H9 (cell line): Measurements from ENCODE around the gene ZNF584. TPM values are rescaled to one million over a fixed set of nuclear protein-coding genes. Genes with fewer than 3 reads are reported as not detected.
A peak's percentile ranks its signal among the peaks of the same experiment; 100 is the strongest.

Source experiments
- DNase-seq: peaks from one replicate; pipeline ENCODE4 v3.0.0-alpha.2; 2017
- H2AFZ ChIP-seq: one replicate; pipeline ENCODE4 v1.6.1; 2013; ENCODE audit warnings: mild to moderate bottlenecking, low read length, control low read depth, moderate library complexity
- H2AK5ac ChIP-seq: 2 replicates; pipeline ENCODE4 v1.6.1; 2013; ENCODE audit warnings: low read length, control low read depth, mixed read lengths; ENCODE audit not compliant: insufficient read length
- H2BK120ac ChIP-seq: one replicate; pipeline ENCODE4 v1.6.1; 2013; ENCODE audit warnings: low read depth, mild to moderate bottlenecking, low read length, control low read depth, inconsistent platforms; ENCODE audit not compliant: poor library complexity, severe bottlenecking
- H2BK12ac ChIP-seq: 2 replicates; pipeline ENCODE4 v1.6.1; 2013; ENCODE audit warnings: low read length, control low read depth, mixed read lengths, low read depth; ENCODE audit not compliant: insufficient read length
- H2BK15ac ChIP-seq: 2 replicates; pipeline ENCODE4 v1.6.1; 2013; ENCODE audit warnings: low read depth, low read length, control low read depth
- H2BK20ac ChIP-seq: one replicate; pipeline ENCODE4 v1.6.1; 2013; ENCODE audit warnings: low read depth, mild to moderate bottlenecking, low read length, control low read depth, inconsistent platforms; ENCODE audit not compliant: poor library complexity, severe bottlenecking
- H2BK5ac ChIP-seq: 2 replicates; pipeline ENCODE4 v1.6.1; 2013; ENCODE audit warnings: low read length, control low read depth, mixed read lengths; ENCODE audit not compliant: insufficient read length
- H3K14ac ChIP-seq: 2 replicates; pipeline ENCODE4 v1.6.1; 2013; ENCODE audit warnings: low read length, control low read depth; ENCODE audit not compliant: insufficient read depth
- H3K18ac ChIP-seq: 2 replicates; pipeline ENCODE4 v1.6.1; 2013; ENCODE audit warnings: low read depth, mild to moderate bottlenecking, mixed read lengths, low read length, control low read depth; ENCODE audit not compliant: insufficient read length
- H3K23ac ChIP-seq: 2 replicates; pipeline ENCODE4 v1.6.1; 2013; ENCODE audit warnings: low read length, control low read depth, mixed read lengths, low read depth; ENCODE audit not compliant: insufficient read length
- H3K23me2 ChIP-seq: 2 replicates; pipeline ENCODE4 v1.6.1; 2013; ENCODE audit warnings: low read depth, mild to moderate bottlenecking, mixed read lengths, low read length, control low read depth; ENCODE audit not compliant: insufficient read length, poor library complexity, severe bottlenecking
- H3K27ac ChIP-seq: 2 replicates; pipeline ENCODE4 v1.5.1; 2013; ENCODE audit warnings: low read length, control low read depth, mixed read lengths, low read depth; ENCODE audit not compliant: insufficient read length
- H3K27me3 ChIP-seq: 2 replicates; pipeline ENCODE4 v1.6.1; 2013; ENCODE audit warnings: low read length, control low read depth, inconsistent platforms; ENCODE audit not compliant: insufficient read depth
- H3K4ac ChIP-seq: 2 replicates; pipeline ENCODE4 v1.6.1; 2013; ENCODE audit warnings: low read depth, mild to moderate bottlenecking, control low read depth, inconsistent platforms, low read length, moderate library complexity
- H3K4me1 ChIP-seq: 2 replicates; pipeline ENCODE4 v1.6.1; 2013; ENCODE audit warnings: low read length, control low read depth, inconsistent platforms; ENCODE audit not compliant: insufficient read depth
- H3K4me2 ChIP-seq: 2 replicates; pipeline ENCODE4 v1.6.1; 2013; ENCODE audit warnings: low read length, control low read depth, mixed read lengths; ENCODE audit not compliant: insufficient read length, insufficient read depth
- H3K56ac ChIP-seq: 2 replicates; pipeline ENCODE4 v1.6.1; 2013; ENCODE audit warnings: low read depth, mild to moderate bottlenecking, mixed read lengths, low read length, control low read depth; ENCODE audit not compliant: insufficient read length
- H3K79me1 ChIP-seq: 2 replicates; pipeline ENCODE4 v1.6.1; 2013; ENCODE audit warnings: low read depth, mild to moderate bottlenecking, moderate library complexity, low read length, control low read depth, inconsistent platforms; ENCODE audit not compliant: insufficient read depth, poor library complexity, severe bottlenecking
- H3K79me2 ChIP-seq: 2 replicates; pipeline ENCODE4 v1.6.1; 2013; ENCODE audit warnings: low read length, control low read depth, inconsistent platforms; ENCODE audit not compliant: insufficient read depth
- H3K9ac ChIP-seq: 2 replicates; pipeline ENCODE4 v1.6.1; 2013; ENCODE audit warnings: low read length, control low read depth, mixed read lengths; ENCODE audit not compliant: insufficient read length; ENCODE audit errors: extremely low read depth
- H3K9me3 ChIP-seq: one replicate; pipeline ENCODE4 v1.6.1; 2013; ENCODE audit warnings: low read depth, low read length, inconsistent platforms; ENCODE audit not compliant: control insufficient read depth
- H3T11ph ChIP-seq: one replicate; pipeline ENCODE4 v1.6.1; 2013; ENCODE audit warnings: mild to moderate bottlenecking, low read length, control low read depth, inconsistent platforms
- H4K20me1 ChIP-seq: one replicate; pipeline ENCODE4 v1.6.1; 2013; ENCODE audit not compliant: control insufficient read depth, insufficient read length, insufficient read depth
- H4K5ac ChIP-seq: 2 replicates; pipeline ENCODE4 v1.6.1; 2013; ENCODE audit warnings: low read depth, mild to moderate bottlenecking, mixed read lengths, low read length, control low read depth; ENCODE audit not compliant: insufficient read length
- H4K8ac ChIP-seq: replicated peaks from 2 replicates; pipeline ENCODE4 v1.6.1; 2013; ENCODE audit warnings: low read length, control low read depth, mixed read lengths, low read depth; ENCODE audit not compliant: insufficient read length
- H4K91ac ChIP-seq: 2 replicates; pipeline ENCODE4 v1.6.1; 2013; ENCODE audit warnings: low read depth, mild to moderate bottlenecking, moderate library complexity, mixed read lengths, low read length, control low read depth; ENCODE audit not compliant: insufficient read length
- H3K27ac Mint-ChIP-seq, 3 experiments: 2 replicates in 2 of 3; 3 replicates in 1 of 3; pipeline ENCODE4 v1.8.0; 2020 to 2021; ENCODE audit warnings: mixed read lengths in 3 of 3, mild to moderate bottlenecking in 1 of 3, moderate library complexity in 1 of 3
- H3K27me3 Mint-ChIP-seq: 2 replicates; pipeline ENCODE4 v1.8.0; 2021; ENCODE audit warnings: low read depth, mild to moderate bottlenecking, moderate library complexity, mixed read lengths
- H3K36me3 Mint-ChIP-seq, 3 experiments: 2 replicates in 2 of 3; 3 replicates in 1 of 3; pipeline ENCODE4 v1.8.0; 2020 to 2021; ENCODE audit warnings: low read depth in 3 of 3, mixed read lengths in 3 of 3; ENCODE audit not compliant: insufficient read depth in 1 of 3
- H3K4me1 Mint-ChIP-seq, 2 experiments: 2 replicates each; pipeline ENCODE4 v1.8.0; 2020; ENCODE audit warnings: mixed read lengths in 2 of 2
- H3K4me3 Mint-ChIP-seq, 2 experiments: 2 replicates in 1 of 2; 3 replicates in 1 of 2; pipeline ENCODE4 v1.8.0; 2020 to 2021; ENCODE audit warnings: mild to moderate bottlenecking in 2 of 2, mixed read lengths in 2 of 2, moderate library complexity in 1 of 2
- H3K9me3 Mint-ChIP-seq, 2 experiments: 2 replicates in 1 of 2; 3 replicates in 1 of 2; pipeline ENCODE4 v1.8.0; 2020; ENCODE audit warnings: mild to moderate bottlenecking in 2 of 2, mixed read lengths in 2 of 2, moderate library complexity in 1 of 2
- WGBS: extraction: QIAGEN DNeasy Blood & Tissue Kit; methylation state at CpG from one replicate; pipeline ENCODE4 v1.1.7; 2013; ENCODE audit warnings: missing lambda C conversion rate, low lambda C conversion rate, mixed read lengths; ENCODE audit not compliant: insufficient read length; ENCODE audit errors: extremely low coverage; 5-methylcytosine and 5-hydroxymethylcytosine counted together
- total RNA-seq: library from RNA; stranded (reverse); gene quantifications from 2 replicates; pipeline ENCODE4 v1.2.1, GENCODE V29; 2021
- TF ChIP-seq, protein P1 (sequence below): fragments of 200-600 bp; sonication (generic); conservative IDR thresholded peaks from 3 replicates; pipeline ENCODE4 v1.8.0; 2021; ENCODE audit warnings: antibody characterized with exemption, mild to moderate bottlenecking

Gene ZNF584
- total RNA-seq, 1 experiment from 2014 or later = 7.4 TPM

DNA sequence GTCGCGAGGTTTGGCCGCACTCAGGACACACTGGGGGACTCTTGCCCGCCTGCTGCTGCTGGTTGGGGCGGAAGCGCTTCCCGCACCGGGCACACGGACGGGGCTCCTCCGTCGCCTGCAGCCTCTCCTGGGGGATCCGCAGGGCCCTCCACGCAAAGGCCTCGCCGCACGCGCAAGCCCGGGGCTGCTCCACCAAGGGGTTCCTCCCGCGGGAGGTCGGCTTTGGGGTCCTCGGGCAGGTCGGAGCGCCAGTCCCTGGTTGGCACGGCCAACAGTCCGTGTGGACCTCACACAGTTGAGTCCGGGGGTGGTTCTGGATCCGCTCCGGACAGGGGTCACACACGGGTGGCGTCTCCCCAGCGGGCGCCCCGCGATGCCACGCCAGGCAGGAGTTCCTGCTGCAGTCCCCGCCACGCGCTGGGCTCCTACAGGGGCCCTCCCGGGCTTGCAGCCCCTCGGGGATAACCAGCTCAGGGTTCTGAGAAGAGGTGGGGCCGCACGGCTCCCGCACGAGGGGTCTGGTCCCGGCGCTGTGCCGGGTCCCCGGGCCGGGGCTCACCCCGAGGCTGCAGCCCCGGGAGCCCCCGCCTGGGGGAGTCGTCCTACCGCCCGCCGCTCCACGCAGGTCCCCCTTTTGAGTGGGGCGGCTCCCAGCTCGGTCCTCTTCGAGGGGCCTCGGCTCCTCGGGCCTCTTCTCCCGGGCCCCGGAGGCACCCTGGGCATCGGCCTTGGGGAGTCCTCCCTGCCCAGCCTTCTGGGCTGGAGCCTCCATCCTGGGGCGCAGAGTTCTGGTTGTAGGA lies 39.7 kb upstream of the ZNF584 start:
- Mint-ChIP-seq H3K9me3 (no peaks in the 10 kb centered on the region), H3K4me1 (no peaks in the 10 kb centered on the region), H3K27ac (no peak overlapping the region), H3K27me3 (no peaks in the 10 kb centered on the region), H3K4me3 (no peak overlapping the region), H3K36me3 (peaks cover 0 to 5% (median 0%) of the 10 kb centered on the region in 3 experiments; a peak in 2 of 7 replicates)
- TF ChIP-seq, protein P1, sequence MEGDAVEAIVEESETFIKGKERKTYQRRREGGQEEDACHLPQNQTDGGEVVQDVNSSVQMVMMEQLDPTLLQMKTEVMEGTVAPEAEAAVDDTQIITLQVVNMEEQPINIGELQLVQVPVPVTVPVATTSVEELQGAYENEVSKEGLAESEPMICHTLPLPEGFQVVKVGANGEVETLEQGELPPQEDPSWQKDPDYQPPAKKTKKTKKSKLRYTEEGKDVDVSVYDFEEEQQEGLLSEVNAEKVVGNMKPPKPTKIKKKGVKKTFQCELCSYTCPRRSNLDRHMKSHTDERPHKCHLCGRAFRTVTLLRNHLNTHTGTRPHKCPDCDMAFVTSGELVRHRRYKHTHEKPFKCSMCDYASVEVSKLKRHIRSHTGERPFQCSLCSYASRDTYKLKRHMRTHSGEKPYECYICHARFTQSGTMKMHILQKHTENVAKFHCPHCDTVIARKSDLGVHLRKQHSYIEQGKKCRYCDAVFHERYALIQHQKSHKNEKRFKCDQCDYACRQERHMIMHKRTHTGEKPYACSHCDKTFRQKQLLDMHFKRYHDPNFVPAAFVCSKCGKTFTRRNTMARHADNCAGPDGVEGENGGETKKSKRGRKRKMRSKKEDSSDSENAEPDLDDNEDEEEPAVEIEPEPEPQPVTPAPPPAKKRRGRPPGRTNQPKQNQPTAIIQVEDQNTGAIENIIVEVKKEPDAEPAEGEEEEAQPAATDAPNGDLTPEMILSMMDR = no peak
- no peak overlapping the region for H2AK5ac ChIP-seq
- no peak overlapping the region for H3K23ac ChIP-seq
- H3K79me2 ChIP-seq = no peaks in the 10 kb centered on the region
- no peak overlapping the region for H3K4ac ChIP-seq
- H3K56ac ChIP-seq = no peak overlapping the region
- H3K14ac ChIP-seq = no peak overlapping the region
- no peak overlapping the region for H4K5ac ChIP-seq
- no peak overlapping the region for H2BK12ac ChIP-seq
- H4K20me1 ChIP-seq = no peaks in the 10 kb centered on the region
- peak; percentile 31 for DNase-seq
- no peak overlapping the region for H4K91ac ChIP-seq
- no CpG with 5 or more reads among the region's 68 CpGs for WGBS
- H3T11ph ChIP-seq = no peak overlapping the region
- H2BK120ac ChIP-seq = no peak overlapping the region
- H3K4me1 ChIP-seq = no peaks in the 10 kb centered on the region
- no peak overlapping the region for H3K4me2 ChIP-seq
- no peak overlapping the region for H2BK20ac ChIP-seq
- no peak overlapping the region for H3K27ac ChIP-seq
- no peaks in the 10 kb centered on the region for H3K23me2 ChIP-seq
- no peak overlapping the region for H4K8ac ChIP-seq
- H2AFZ ChIP-seq = no peak overlapping the region
- H3K9me3 ChIP-seq = no peaks in the 10 kb centered on the region
- H3K18ac ChIP-seq = no peak overlapping the region
- no peaks in the 10 kb centered on the region for H3K79me1 ChIP-seq
- no peak overlapping the region for H2BK5ac ChIP-seq
- H2BK15ac ChIP-seq = no peak overlapping the region
- no peak overlapping the region for H3K9ac ChIP-seq
- H3K27me3 ChIP-seq = no peaks in the 10 kb centered on the region
